Epithelial cell of esophagus (primary cell): Measurements from ENCODE around the gene TBC1D5.

ENCODE experiments used
- DNase-seq: peaks from one replicate; pipeline ENCODE4 v3.0.0; 2010; ENCODE audit warnings: low read depth
- H3K4me3 ChIP-seq: 2 replicates; pipeline ENCODE4 v1.5.1; 2011; ENCODE audit warnings: mild to moderate bottlenecking, low read length, control low read depth
- CTCF ChIP-seq: IDR thresholded peaks from 2 replicates; pipeline ENCODE4 v1.5.1; 2011; ENCODE audit warnings: low read depth, mild to moderate bottlenecking, low read length, control low read depth, inconsistent platforms; ENCODE audit not compliant: insufficient read depth; ENCODE audit errors: missing control alignments

Gene TBC1D5

GRCh38 chr3:17232442-17232841, 510.0 kb downstream of the TBC1D5 start:
- no peak for TF ChIP-seq CTCF
- no peak for DNase-seq
- no peak overlapping the region for H3K4me3 ChIP-seq

- no peak for DNase-seq
- no peak for TF ChIP-seq CTCF
- H3K4me3 ChIP-seq = no peak overlapping the region
Measured at GRCh38 chr3:17231537-17232261, 510.7 kb downstream of the TBC1D5 start.

GRCh38 chr3:17227472-17227871, 515.0 kb downstream of the TBC1D5 start:
- no peak for TF ChIP-seq CTCF
- peak; percentile 30 for DNase-seq
- no peak overlapping the region for H3K4me3 ChIP-seq

- no peak for TF ChIP-seq CTCF
- H3K4me3 ChIP-seq = no peak overlapping the region
- DNase-seq = no peak
Measured at GRCh38 chr3:17221529-17221928, 520.9 kb downstream of the TBC1D5 start.

- H3K4me3 ChIP-seq = no peak overlapping the region
- DNase-seq = no peak
- TF ChIP-seq CTCF = no peak
Measured at GRCh38 chr3:17219593-17219992, 522.8 kb downstream of the TBC1D5 start.

GRCh38 chr3:17218587-17218986, 523.8 kb downstream of the TBC1D5 start:
- no peak for TF ChIP-seq CTCF
- no peak for DNase-seq

GRCh38 chr3:17217588-17217987, 524.8 kb downstream of the TBC1D5 start:
- no peak overlapping the region for H3K4me3 ChIP-seq
- TF ChIP-seq CTCF = no peak
- no peak for DNase-seq

More at GRCh38 chr3:17218587-17218986, 523.8 kb downstream of the TBC1D5 start:
- no peak overlapping the region for H3K4me3 ChIP-seq
